GM23338 (cell line): Measurements from ENCODE around the gene JDP2. TPM values are rescaled to one million over a fixed set of nuclear protein-coding genes. Genes with fewer than 3 reads are reported as not detected.
A peak's percentile ranks its signal among the peaks of the same experiment; 100 is the strongest.

Source experiments
- ATAC-seq: fragments of 200-7000 bp; cut with Tn5 transposase; 3 replicates; pipeline ENCODE4 v1.9.1; 2020
- DNase-seq: peaks from one replicate; pipeline ENCODE4 v3.0.0-alpha.2; 2015; ENCODE audit warnings: low spot score
- H2AFZ ChIP-seq: fragments of 200-600 bp; sonication (generic); 2 replicates; pipeline ENCODE4 v1.8.0; 2016; ENCODE audit warnings: antibody characterized with exemption, mild to moderate bottlenecking, moderate library complexity
- H3F3A ChIP-seq: fragments of 200-600 bp; sonication (generic); replicated peaks from 2 replicates; pipeline ENCODE4 v1.8.0; 2017; ENCODE audit warnings: antibody characterized with exemption, mixed run types, low read depth
- H3K27ac ChIP-seq: fragments of 200-600 bp; sonication (generic); 2 replicates; pipeline ENCODE4 v1.6.1; 2016; ENCODE audit warnings: low read depth
- H3K27me3 ChIP-seq: fragments of 200-600 bp; sonication (generic); 2 replicates; pipeline ENCODE4 v1.8.0; 2016; ENCODE audit warnings: mild to moderate bottlenecking, mixed run types, moderate library complexity; ENCODE audit not compliant: insufficient read depth
- H3K36me3 ChIP-seq: fragments of 200-600 bp; sonication (generic); 2 replicates; pipeline ENCODE4 v1.8.0; 2016; ENCODE audit warnings: mild to moderate bottlenecking; ENCODE audit not compliant: insufficient read depth
- H3K4me1 ChIP-seq: fragments of 200-600 bp; sonication (generic); 2 replicates; pipeline ENCODE4 v1.8.0; 2016; ENCODE audit warnings: mild to moderate bottlenecking, moderate library complexity; ENCODE audit not compliant: insufficient read depth
- H3K4me2 ChIP-seq: fragments of 200-600 bp; sonication (generic); 2 replicates; pipeline ENCODE4 v1.7.1; 2017; ENCODE audit warnings: mixed run types
- H3K4me3 ChIP-seq: fragments of 200-600 bp; sonication (generic); 2 replicates; pipeline ENCODE4 v1.6.1; 2016; ENCODE audit warnings: mixed run types
- H3K79me2 ChIP-seq: fragments of 200-600 bp; sonication (generic); replicated peaks from 2 replicates; pipeline ENCODE4 v1.8.0; 2017; ENCODE audit warnings: mild to moderate bottlenecking; ENCODE audit not compliant: insufficient read depth
- H3K9me2 ChIP-seq: fragments of 200-600 bp; sonication (generic); 2 replicates; pipeline ENCODE4 v1.8.0; 2017; ENCODE audit not compliant: insufficient read depth
- H4K20me1 ChIP-seq: fragments of 200-600 bp; sonication (generic); replicated peaks from 2 replicates; pipeline ENCODE4 v1.8.0; 2017; ENCODE audit warnings: mild to moderate bottlenecking; ENCODE audit not compliant: insufficient read depth
- H3K27ac Mint-ChIP-seq: 2 replicates; pipeline ENCODE4 v1.8.0; 2020; ENCODE audit warnings: inconsistent platforms, mild to moderate bottlenecking, moderate library complexity, mixed read lengths
- H3K27me3 Mint-ChIP-seq: 3 replicates; pipeline ENCODE4 v1.8.0; 2022; ENCODE audit warnings: low read depth, mild to moderate bottlenecking, moderate library complexity, mixed read lengths, inconsistent platforms; ENCODE audit not compliant: insufficient read depth, poor library complexity
- H3K36me3 Mint-ChIP-seq: 3 replicates; pipeline ENCODE4 v1.8.0; 2021; ENCODE audit warnings: low read depth, mild to moderate bottlenecking, inconsistent platforms, moderate library complexity, mixed read lengths
- H3K4me1 Mint-ChIP-seq: 3 replicates; pipeline ENCODE4 v1.8.0; 2020; ENCODE audit warnings: mild to moderate bottlenecking, inconsistent platforms, mixed read lengths
- H3K4me3 Mint-ChIP-seq: 3 replicates; pipeline ENCODE4 v1.8.0; 2021; ENCODE audit warnings: moderate library complexity, mild to moderate bottlenecking, inconsistent platforms, mixed read lengths
- H3K9me3 Mint-ChIP-seq: 3 replicates; pipeline ENCODE4 v1.8.0; 2020; ENCODE audit warnings: moderate library complexity, mild to moderate bottlenecking, inconsistent platforms, mixed read lengths
- CREB1 ChIP-seq: fragments of 250-450 bp; sonication (Bioruptor Pico); IDR thresholded peaks from 2 replicates; pipeline ENCODE4 v1.5.0; 2020; ENCODE audit warnings: low read depth, mild to moderate bottlenecking, moderate library complexity
- EZH2 ChIP-seq: fragments of 200-600 bp; sonication (generic); IDR thresholded peaks from one replicate; pipeline ENCODE4 v1.8.0; 2017; ENCODE audit warnings: antibody characterized with exemption, mild to moderate bottlenecking, low read depth; ENCODE audit not compliant: unreplicated experiment
- EZH2phosphoT487 ChIP-seq: fragments of 200-600 bp; sonication (generic); IDR thresholded peaks from one replicate; pipeline ENCODE4 v1.8.1; 2018; ENCODE audit warnings: antibody characterized with exemption; ENCODE audit not compliant: unreplicated experiment
- NANOG ChIP-seq: IDR thresholded peaks from 2 replicates; pipeline ENCODE4 v1.6.1; 2016; ENCODE audit warnings: antibody characterized with exemption, borderline replicate concordance
- STAT1 ChIP-seq: IDR thresholded peaks from one replicate; pipeline ENCODE4 v1.6.1; 2016; ENCODE audit warnings: antibody characterized with exemption; ENCODE audit not compliant: unreplicated experiment
- ZNF114 ChIP-seq: fragments of 250-450 bp; sonication (Bioruptor Pico); IDR thresholded peaks from 2 replicates; pipeline ENCODE4 v1.5.0; 2020; ENCODE audit warnings: mild to moderate bottlenecking, moderate library complexity
- polyA plus RNA-seq: library from polyadenylated mRNA; unstranded; fragments of >200 nt; fragmentation: Nextera tagmentation; extraction: Ambion mirVana; gene quantifications from 2 replicates; pipeline ENCODE4 v1.2.1, GENCODE V29; 2016
- total RNA-seq: library from RNA; depleted of rRNA; stranded (reverse); fragments of >200 nt; shearing (Covaris generic); gene quantifications from 2 replicates; pipeline ENCODE4 v1.2.3, GENCODE V29; 2014
- TF ChIP-seq, protein P1 (sequence below), 2 experiments: fragments of 200-600 bp in 1 of 2; sonication (generic) in 1 of 2; conservative IDR thresholded peaks; 2 replicates each; pipeline versions ENCODE4 v1.5.1 to v1.6.1; 2016 to 2017; ENCODE audit warnings: antibody characterized with exemption in 2 of 2, low read depth in 2 of 2, mild to moderate bottlenecking in 2 of 2, moderate library complexity in 1 of 2

The JDP2 gene
- total and polyA plus RNA-seq, 2 experiments from 2014 or later: 12.5 to 38.9 TPM

- TF ChIP-seq ZNF114 (CRISPR knock-in tag): no peak
- no peak for TF ChIP-seq NANOG
- TF ChIP-seq, protein P1, sequence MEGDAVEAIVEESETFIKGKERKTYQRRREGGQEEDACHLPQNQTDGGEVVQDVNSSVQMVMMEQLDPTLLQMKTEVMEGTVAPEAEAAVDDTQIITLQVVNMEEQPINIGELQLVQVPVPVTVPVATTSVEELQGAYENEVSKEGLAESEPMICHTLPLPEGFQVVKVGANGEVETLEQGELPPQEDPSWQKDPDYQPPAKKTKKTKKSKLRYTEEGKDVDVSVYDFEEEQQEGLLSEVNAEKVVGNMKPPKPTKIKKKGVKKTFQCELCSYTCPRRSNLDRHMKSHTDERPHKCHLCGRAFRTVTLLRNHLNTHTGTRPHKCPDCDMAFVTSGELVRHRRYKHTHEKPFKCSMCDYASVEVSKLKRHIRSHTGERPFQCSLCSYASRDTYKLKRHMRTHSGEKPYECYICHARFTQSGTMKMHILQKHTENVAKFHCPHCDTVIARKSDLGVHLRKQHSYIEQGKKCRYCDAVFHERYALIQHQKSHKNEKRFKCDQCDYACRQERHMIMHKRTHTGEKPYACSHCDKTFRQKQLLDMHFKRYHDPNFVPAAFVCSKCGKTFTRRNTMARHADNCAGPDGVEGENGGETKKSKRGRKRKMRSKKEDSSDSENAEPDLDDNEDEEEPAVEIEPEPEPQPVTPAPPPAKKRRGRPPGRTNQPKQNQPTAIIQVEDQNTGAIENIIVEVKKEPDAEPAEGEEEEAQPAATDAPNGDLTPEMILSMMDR (conservative IDR thresholded peaks at IDR 0.05; ENCODE audit: low read depth in 2 of 2): no peak
- no peak for TF ChIP-seq CREB1 (CRISPR knock-in tag)
Observed at GRCh38 chr14:75513911-75514672, 86.3 kb downstream of the JDP2 start (continued).

GRCh38 chr14:75514673-75515628 is 87.1 kb downstream of the JDP2 start:
- peak; percentile 73 for ATAC-seq
- Mint-ChIP-seq H3K27ac (no peak overlapping the region), H3K36me3 (no peaks in the 10 kb centered on the region), H3K4me3 (no peak overlapping the region), H3K9me3 (peaks cover 4% of the 10 kb centered on the region; the same call in 2 of the 3 replicates), H3K27me3 (peaks cover 3% of the 10 kb centered on the region), H3K4me1 (peaks cover 9% of the 10 kb centered on the region; the same call in 2 of the 3 replicates)
- no peaks in the 10 kb centered on the region for H3K9me2 ChIP-seq
- no peaks in the 10 kb centered on the region for H3K36me3 ChIP-seq
- no peak overlapping the region for H3K27ac ChIP-seq
- no peaks in the 10 kb centered on the region for H4K20me1 ChIP-seq
- no peaks in the 10 kb centered on the region for H3K27me3 ChIP-seq
- peak; percentile 60 for DNase-seq
- 0 out of 2 replicates have a peak, but pooled peaks cover 3% of the 10 kb centered on the region for H3F3A ChIP-seq
- H3K4me3 ChIP-seq: no peak overlapping the region
- no peak for TF ChIP-seq ZNF114 (CRISPR knock-in tag)
- TF ChIP-seq, protein P1 (conservative IDR thresholded peaks at IDR 0.05; ENCODE audit: low read depth in 2 of 2): peak; percentile 50
- H3K79me2 ChIP-seq: no peaks in the 10 kb centered on the region
- peak overlapping the region; percentile 97 for H2AFZ ChIP-seq
- H3K4me1 ChIP-seq: peaks cover 11% of the 10 kb centered on the region
- H3K4me2 ChIP-seq: peak overlapping the region; percentile 51

GRCh38 chr14:75515629-75515996 is 87.8 kb downstream of the JDP2 start:
- DNase-seq (no peak), ATAC-seq (peak; percentile 9; the same call in 1 of the 3 replicates)
- H3K4me1 ChIP-seq: peaks cover 11% of the 10 kb centered on the region
- H3F3A ChIP-seq: 0 out of 2 replicates have a peak, but pooled peaks cover 3% of the 10 kb centered on the region
- H3K27me3 Mint-ChIP-seq: peaks cover 3% of the 10 kb centered on the region
- H2AFZ ChIP-seq: peak overlapping the region; percentile 97
- H3K4me3 ChIP-seq: no peak overlapping the region
- H4K20me1 ChIP-seq: no peaks in the 10 kb centered on the region
- no peaks in the 10 kb centered on the region for H3K36me3 Mint-ChIP-seq
- H3K79me2 ChIP-seq: no peaks in the 10 kb centered on the region
- no peaks in the 10 kb centered on the region for H3K36me3 ChIP-seq
- peaks cover 4% of the 10 kb centered on the region; the same call in 2 of the 3 replicates for H3K9me3 Mint-ChIP-seq
- H3K4me3 Mint-ChIP-seq: no peak overlapping the region
- peak overlapping the region; percentile 51; the same call in 1 of the 2 replicates for H3K4me2 ChIP-seq
- H3K4me1 Mint-ChIP-seq: peaks cover 9% of the 10 kb centered on the region; the same call in 2 of the 3 replicates
- H3K27me3 ChIP-seq: no peaks in the 10 kb centered on the region
- H3K27ac ChIP-seq: no peak overlapping the region
- H3K27ac Mint-ChIP-seq: no peak overlapping the region
- H3K9me2 ChIP-seq: no peaks in the 10 kb centered on the region
- TF ChIP-seq EZH2phosphoT487 (no peak), EZH2 (no peak), NANOG (no peak), STAT1 (no peak)
- TF ChIP-seq, protein P1 (conservative IDR thresholded peaks at IDR 0.05; ENCODE audit: low read depth in 2 of 2): no peak
